Keratinocyte (primary cell): ENCODE data around the gene TAOK1. TPM values are rescaled to one million over a fixed set of nuclear protein-coding genes. Genes with fewer than 3 reads are reported as not detected.

ENCODE experiments used
- DNase-seq: peaks from one replicate; pipeline ENCODE4 v3.0.0-alpha.2; 2011; ENCODE audit warnings: low read depth, missing footprints, low spot score
- FAIRE-seq: peaks from 2 replicates; lab custom pipeline; 2011; peaks lifted over from hg19 to GRCh38; lab: Jason Lieb, UNC
- H2AFZ ChIP-seq: 2 replicates; pipeline ENCODE4 v1.6.0; 2012; ENCODE audit warnings: low read length, control low read depth, inconsistent platforms; ENCODE audit not compliant: control insufficient read depth
- H3K27ac ChIP-seq: 2 replicates; pipeline ENCODE4 v1.5.1; 2011; ENCODE audit warnings: low read length; ENCODE audit not compliant: control insufficient read depth, insufficient read depth
- H3K27me3 ChIP-seq: 3 replicates; pipeline ENCODE4 v1.6.0; 2011; ENCODE audit warnings: low read length; ENCODE audit not compliant: control insufficient read depth, insufficient read depth; ENCODE audit errors: extremely low read depth
- H3K36me3 ChIP-seq, 2 experiments: 2 replicates in 1 of 2; 3 replicates in 1 of 2; pipeline ENCODE4 v1.5.1; 2011; ENCODE audit warnings: low read length in 2 of 2, mild to moderate bottlenecking in 1 of 2; ENCODE audit not compliant: control insufficient read depth in 2 of 2, insufficient read depth in 2 of 2; ENCODE audit errors: extremely low read depth in 1 of 2
- H3K4me1 ChIP-seq: 3 replicates; pipeline ENCODE4 v1.5.1; 2011; ENCODE audit warnings: low read length; ENCODE audit not compliant: control insufficient read depth, insufficient read depth; ENCODE audit errors: extremely low read depth
- H3K4me2 ChIP-seq: 3 replicates; pipeline ENCODE4 v1.6.0; 2011; ENCODE audit warnings: low read depth, low read length; ENCODE audit not compliant: control insufficient read depth, insufficient read depth; ENCODE audit errors: extremely low read depth
- H3K4me3 ChIP-seq, 3 experiments: fragments of 200-600 bp in 1 of 3; sonication (generic) in 1 of 3; 2 replicates in 2 of 3; 3 replicates in 1 of 3; pipeline ENCODE4 v1.5.1; 2011 to 2016; ENCODE audit warnings: low read length in 3 of 3, mild to moderate bottlenecking in 3 of 3, control low read depth in 2 of 3, inconsistent platforms in 1 of 3, low read depth in 1 of 3, mixed read lengths in 1 of 3, mixed run types in 1 of 3, moderate library complexity in 1 of 3; ENCODE audit not compliant: control insufficient read depth in 2 of 3, insufficient read depth in 2 of 3; ENCODE audit errors: extremely low read depth in 1 of 3
- H3K79me2 ChIP-seq: 2 replicates; pipeline ENCODE4 v1.6.0; 2012; ENCODE audit warnings: low read length; ENCODE audit not compliant: control insufficient read depth, insufficient read depth
- H3K9ac ChIP-seq: 3 replicates; pipeline ENCODE4 v1.6.0; 2011; ENCODE audit warnings: low read length; ENCODE audit not compliant: control insufficient read depth, insufficient read depth; ENCODE audit errors: extremely low read depth
- H3K9me1 ChIP-seq: 3 replicates; pipeline ENCODE4 v1.6.0; 2011; ENCODE audit warnings: low read length; ENCODE audit not compliant: control insufficient read depth, insufficient read depth; ENCODE audit errors: extremely low read depth
- H3K9me3 ChIP-seq: 2 replicates; pipeline ENCODE4 v1.5.1; 2012; ENCODE audit warnings: low read depth, low read length; ENCODE audit not compliant: control insufficient read depth
- H4K20me1 ChIP-seq: 3 replicates; pipeline ENCODE4 v1.6.0; 2011; ENCODE audit warnings: low read length; ENCODE audit not compliant: control insufficient read depth, insufficient read depth; ENCODE audit errors: extremely low read depth
- CTCF ChIP-seq, 3 experiments: IDR thresholded peaks in 1 of 3; conservative IDR thresholded peaks in 1 of 3; optimal IDR thresholded peaks in 1 of 3; 2 replicates in 2 of 3; 3 replicates in 1 of 3; pipeline versions ENCODE3 to v1.5.1; 2011; ENCODE audit warnings: low read length in 3 of 3, mild to moderate bottlenecking in 3 of 3, moderate library complexity in 2 of 3, control low read depth in 1 of 3, inconsistent platforms in 1 of 3; ENCODE audit not compliant: insufficient read depth in 2 of 3; ENCODE audit errors: extremely low read depth in 1 of 3
- EZH2 ChIP-seq: IDR thresholded peaks from one replicate; pipeline ENCODE4 v1.6.1; 2012; ENCODE audit warnings: inconsistent platforms, mild to moderate bottlenecking, low read length, moderate library complexity
- dilution Hi-C: fragments of 300-500 bp; cut with MboI; formaldehyde crosslinking; loops from one replicate; pipeline ENCODE4 v1.7.0; 2020; ENCODE audit warnings: low sequenced_read_pairs; ENCODE audit not compliant: extremely low pct_ligation_motif_present
- polyA plus RNA-seq, 5 experiments: library from polyadenylated mRNA; depleted of rRNA in 3 of 5; stranded (reverse) in 3 of 5; stranded (forward) in 1 of 5; unstranded in 1 of 5; fragments of >200 nt; gene quantifications; 1 replicate in 1 of 5; 2 replicates in 3 of 5; 3 replicates in 1 of 5; pipeline versions ENCODE4 v1.2.1 to v1.2.3, GENCODE V29; 2011 to 2012; ENCODE audit warnings: missing spikeins in 2 of 5, low read depth in 1 of 5, low replicate concordance in 1 of 5

TAOK1 gene
- polyA plus RNA-seq, 1 donor (not counting 4 experiments of a cell fraction or from before 2014, with no cell fraction given): 26.7 TPM

GRCh38 chr17:29577001-29577370 lies 186.8 kb downstream of the TAOK1 start:
- H3K9me3 ChIP-seq: no peaks in the 10 kb centered on the region
- H4K20me1 ChIP-seq: peaks cover 9% of the 10 kb centered on the region
- H3K4me3 ChIP-seq: no peak overlapping the region
- H3K4me2 ChIP-seq: no peak overlapping the region
- H3K4me1 ChIP-seq: peaks cover 14% of the 10 kb centered on the region
- peaks cover 5% of the 10 kb centered on the region for H3K79me2 ChIP-seq
- no peaks in the 10 kb centered on the region for H3K9me1 ChIP-seq
- no peaks in the 10 kb centered on the region for H3K27me3 ChIP-seq
- no peak overlapping the region for H3K27ac ChIP-seq
- FAIRE-seq (no peak), DNase-seq (no peak)
- dilution Hi-C loops: no loop called here
- no peak overlapping the region for H3K9ac ChIP-seq
- no peak overlapping the region for H2AFZ ChIP-seq
- H3K36me3 ChIP-seq: peaks cover 36 to 52% of the 10 kb centered on the region in 2 experiments
- TF ChIP-seq CTCF (optimal IDR thresholded peaks at IDR 0.05 in 1 of 3, IDR thresholded peaks at IDR 0.05 in 1 of 3, conservative IDR thresholded peaks at IDR 0.05 in 1 of 3; ENCODE audit: extremely low read depth in 1 of 3, insufficient read depth in 2 of 3, low read length in 3 of 3) (no peak), EZH2 (no peak)

DNA sequence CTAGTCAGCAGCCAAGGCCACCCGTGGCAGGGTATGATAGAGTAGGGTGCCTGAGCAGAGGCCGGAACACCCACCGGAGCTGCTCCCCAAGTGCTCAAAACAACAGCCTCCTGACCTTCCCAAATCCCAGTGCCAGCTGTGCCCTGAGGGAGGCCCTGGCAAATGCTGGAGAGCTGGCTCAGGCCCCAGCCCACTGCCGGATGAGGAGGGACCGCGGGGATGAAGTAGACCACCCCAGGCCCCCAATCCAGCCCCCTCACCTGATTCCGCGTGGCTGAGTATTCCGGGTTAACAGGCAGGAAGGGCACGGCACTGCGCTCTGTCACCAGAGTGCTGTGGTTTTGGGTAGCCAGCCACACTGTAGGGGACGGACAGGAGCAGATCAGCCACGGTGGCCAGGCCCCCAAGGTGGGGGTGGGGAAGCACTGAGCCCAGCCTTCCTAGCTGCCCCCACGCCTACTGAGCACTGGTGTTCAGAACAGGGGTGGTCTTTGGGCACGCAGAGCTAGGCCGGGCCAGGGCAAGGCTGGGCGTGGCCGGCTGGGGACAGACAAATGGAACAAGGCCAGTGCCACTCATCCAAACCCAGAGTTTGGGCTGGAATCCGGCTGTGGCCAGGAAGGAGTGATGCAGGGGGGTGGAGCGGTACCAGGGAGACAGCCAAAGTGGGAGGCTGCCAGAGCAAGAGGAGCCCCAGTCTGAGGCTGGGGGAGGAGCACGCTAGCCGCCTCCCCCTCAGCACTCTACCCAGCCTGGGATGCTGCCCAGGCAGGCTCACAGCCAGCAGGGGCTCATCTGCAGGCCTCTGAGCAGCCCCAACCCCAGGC lies 187.4 kb downstream of the TAOK1 start:
- Histone ChIP-seq H3K36me3 (peaks cover 42 to 56% of the 10 kb centered on the region in 2 experiments), H3K4me3 (no peak overlapping the region), H3K4me1 (peaks cover 20% of the 10 kb centered on the region), H3K27ac (no peak overlapping the region), H3K27me3 (no peaks in the 10 kb centered on the region), H3K9me1 (peaks cover 4% of the 10 kb centered on the region), H3K79me2 (peaks cover 10% of the 10 kb centered on the region), H3K4me2 (no peak overlapping the region), H2AFZ (no peak overlapping the region), H4K20me1 (peaks cover 9% of the 10 kb centered on the region), H3K9me3 (no peaks in the 10 kb centered on the region), H3K9ac (no peak overlapping the region)
- FAIRE-seq (no peak), DNase-seq (no peak)
- no peak for TF ChIP-seq EZH2
- no peak for TF ChIP-seq CTCF (optimal IDR thresholded peaks at IDR 0.05 in 1 of 3, IDR thresholded peaks at IDR 0.05 in 1 of 3, conservative IDR thresholded peaks at IDR 0.05 in 1 of 3; ENCODE audit: extremely low read depth in 1 of 3, insufficient read depth in 2 of 3, low read length in 3 of 3)
- dilution Hi-C loops: no loop called here
